HCT116 (cell line): ENCODE results near the gene PKNOX2. TPM values are rescaled to one million over a fixed set of nuclear protein-coding genes. Genes with fewer than 3 reads are reported as not detected.

Experiments
- ATAC-seq: fragments of 200-7000 bp; cut with Tn5 transposase; 2 replicates; pipeline ENCODE4 v1.9.1; 2020; ENCODE audit warnings: mild to moderate bottlenecking, moderate library complexity
- BruUV-seq: library from RNA; stranded (reverse); fragments of 400-500 nt; replicated peaks from 2 replicates; lab custom pipeline; 2021; lab: Mats Ljungman, UMichigan
- CTCF ChIA-PET: fragments of 300-600 bp; sonication (Branson Sonifier 250); formaldehyde crosslinking; loops from one replicate; lab custom pipeline; 2021; ENCODE audit warnings: antibody characterized with exemption; lab: Charles Lee
- POLR2A ChIA-PET: fragments of 300-600, 350-600 bp; sonication (Branson Sonifier 250); formaldehyde crosslinking; loops from one replicate; lab custom pipeline; 2021; ENCODE audit warnings: antibody characterized with exemption; lab: Charles Lee
- RAD21 ChIA-PET, 2 experiments: fragments of 300-600 bp; sonication (Branson Sonifier 250); formaldehyde crosslinking; loops; one replicate each; lab custom pipeline; 2023; ENCODE audit warnings: low total read pairs in 2 of 2; ENCODE audit not compliant: uncharacterized antibody in 2 of 2, unreplicated experiment in 2 of 2, low non-redundant PET in 1 of 2; lab: Charles Lee
- DNase-seq: peaks from one replicate; pipeline ENCODE4 v3.0.0-alpha.2; 2010; ENCODE audit warnings: low read depth, low spot score
- H2AFZ ChIP-seq: fragments of 200-600 bp; shearing (Covaris generic), sonication (generic); 2 replicates; pipeline ENCODE4 v1.6.1; 2017; ENCODE audit warnings: low read depth, mixed run types, mixed read lengths, antibody characterized with exemption, low read length; ENCODE audit not compliant: poor library complexity, severe bottlenecking
- H3K27ac ChIP-seq: 2 replicates; pipeline ENCODE4 v1.5.1; 2012; ENCODE audit warnings: low read depth, low read length
- H3K27me3 ChIP-seq: fragments of 200-600 bp; sonication (generic); 2 replicates; pipeline ENCODE4 v1.6.1; 2016; ENCODE audit warnings: mixed run types, low read length, mixed read lengths; ENCODE audit not compliant: insufficient read depth
- H3K36me3 ChIP-seq, 2 experiments: fragments of 200-500 bp in 1 of 2; fragments of 200-600 bp in 1 of 2; sonication (Bioruptor generic) in 1 of 2; sonication (generic) in 1 of 2; 2 replicates each; pipeline versions ENCODE4 v1.5.1 to v1.6.1; 2014 to 2016; ENCODE audit warnings: low read length in 2 of 2, inconsistent platforms in 1 of 2, mixed read lengths in 1 of 2, mixed run types in 1 of 2; ENCODE audit not compliant: insufficient read depth in 2 of 2, control insufficient read depth in 1 of 2
- H3K4me1 ChIP-seq, 2 experiments: fragments of 200-600 bp in 1 of 2; sonication (generic) in 1 of 2; 2 replicates each; pipeline versions ENCODE4 v1.5.1 to v1.6.1; 2012 to 2017; ENCODE audit warnings: low read length in 2 of 2, inconsistent platforms in 1 of 2, mild to moderate bottlenecking in 1 of 2, mixed read lengths in 1 of 2, mixed run types in 1 of 2, moderate library complexity in 1 of 2; ENCODE audit not compliant: insufficient read depth in 2 of 2, control insufficient read depth in 1 of 2
- H3K4me2 ChIP-seq: fragments of 200-600 bp; sonication (generic); 2 replicates; pipeline ENCODE4 v1.6.1; 2017; ENCODE audit warnings: mixed run types, low read length, mixed read lengths
- H3K4me3 ChIP-seq, 2 experiments: fragments of 200-600 bp in 1 of 2; sonication (generic) in 1 of 2; replicated peaks in 1 of 2; 2 replicates each; pipeline ENCODE4 v1.5.1; 2011 to 2016; ENCODE audit warnings: low read length in 2 of 2, control low read depth in 1 of 2, low read depth in 1 of 2, mild to moderate bottlenecking in 1 of 2, mixed read lengths in 1 of 2, mixed run types in 1 of 2
- H3K79me2 ChIP-seq: fragments of 200-600 bp; sonication (generic); 2 replicates; pipeline ENCODE4 v1.6.1; 2017; ENCODE audit warnings: mild to moderate bottlenecking, mixed run types, low read length, moderate library complexity, mixed read lengths; ENCODE audit not compliant: insufficient read depth
- H3K9ac ChIP-seq: fragments of 200-600 bp; sonication (generic); 2 replicates; pipeline ENCODE4 v1.6.1; 2016; ENCODE audit warnings: low read length, mixed read lengths
- H3K9me2 ChIP-seq: fragments of 200-600 bp; sonication (generic), shearing (Covaris generic); 2 replicates; pipeline ENCODE4 v1.6.1; 2017; ENCODE audit warnings: mixed run types, mild to moderate bottlenecking, moderate library complexity; ENCODE audit not compliant: insufficient read depth
- H3K9me3 ChIP-seq, 2 experiments: fragments of 200-500 bp in 1 of 2; fragments of 200-600 bp in 1 of 2; sonication (Bioruptor generic) in 1 of 2; sonication (generic) in 1 of 2; 2 replicates each; pipeline ENCODE4 v1.6.1; 2014 to 2017; ENCODE audit warnings: low read length in 2 of 2, mixed read lengths in 2 of 2, inconsistent platforms in 1 of 2, low read depth in 1 of 2, mild to moderate bottlenecking in 1 of 2, mixed run types in 1 of 2, moderate library complexity in 1 of 2; ENCODE audit not compliant: control insufficient read depth in 1 of 2, insufficient read depth in 1 of 2
- H4K20me1 ChIP-seq: fragments of 200-600 bp; sonication (generic), shearing (Covaris generic); 2 replicates; pipeline ENCODE4 v1.6.1; 2017; ENCODE audit warnings: mixed run types, mild to moderate bottlenecking, moderate library complexity; ENCODE audit not compliant: insufficient read depth
- CBX3 ChIP-seq: IDR thresholded peaks from 2 replicates; pipeline ENCODE4 v1.6.1; 2012; ENCODE audit warnings: low read depth
- CEBPB ChIP-seq: IDR thresholded peaks from 2 replicates; pipeline ENCODE4 v1.6.1; 2012; ENCODE audit warnings: low read depth
- CTCF ChIP-seq, 3 experiments: fragments of 200-600 bp in 1 of 3; sonication (generic) in 1 of 3; IDR thresholded peaks in 2 of 3; conservative IDR thresholded peaks in 1 of 3; 2 replicates each; pipeline ENCODE4 v1.5.1; 2012 to 2017; ENCODE audit warnings: low read depth in 2 of 3, low read length in 2 of 3, antibody characterized with exemption in 1 of 3, borderline replicate concordance in 1 of 3, control low read depth in 1 of 3, mild to moderate bottlenecking in 1 of 3, mixed read lengths in 1 of 3, mixed run types in 1 of 3, moderate library complexity in 1 of 3; ENCODE audit not compliant: insufficient read depth in 1 of 3
- EZH2 ChIP-seq: fragments of 200-600 bp; sonication (generic); IDR thresholded peaks from 2 replicates; pipeline ENCODE4 v1.6.1; 2017; ENCODE audit warnings: antibody characterized with exemption, mixed run types
- EZH2phosphoT487 ChIP-seq: fragments of 200-600 bp; IDR thresholded peaks from 2 replicates; pipeline ENCODE4 v1.6.1; 2018; ENCODE audit warnings: antibody characterized with exemption, borderline replicate concordance
- MAX ChIP-seq: IDR thresholded peaks from 2 replicates; pipeline ENCODE4 v1.6.1; 2012
- POLR2A ChIP-seq: IDR thresholded peaks from 2 replicates; pipeline ENCODE4 v1.7.0; 2011; ENCODE audit warnings: borderline replicate concordance; ENCODE audit not compliant: insufficient read depth, insufficient read length; ENCODE audit errors: extremely low read depth
- POLR2AphosphoS5 ChIP-seq: IDR thresholded peaks from 2 replicates; pipeline ENCODE4 v1.6.1; 2011; ENCODE audit warnings: mild to moderate bottlenecking, low read depth, low read length, moderate library complexity
- RAD21 ChIP-seq: IDR thresholded peaks from 2 replicates; pipeline ENCODE4 v1.6.1; 2012; ENCODE audit warnings: low read depth, mild to moderate bottlenecking
- SIN3A ChIP-seq: IDR thresholded peaks from 2 replicates; pipeline ENCODE4 v1.6.1; 2012; ENCODE audit warnings: low read depth
- SP1 ChIP-seq: IDR thresholded peaks from 2 replicates; pipeline ENCODE4 v1.6.1; 2012; ENCODE audit warnings: low read depth
- TCF7L2 ChIP-seq: IDR thresholded peaks from 2 replicates; pipeline ENCODE4 v1.7.0; 2011; ENCODE audit warnings: borderline replicate concordance, inconsistent platforms; ENCODE audit not compliant: insufficient read depth, insufficient read length; ENCODE audit errors: extremely low read depth
- ZBTB33 ChIP-seq: IDR thresholded peaks from 2 replicates; pipeline ENCODE4 v1.6.1; 2011; ENCODE audit warnings: mild to moderate bottlenecking, low read length, moderate library complexity; ENCODE audit not compliant: insufficient replicate concordance; ENCODE audit errors: extremely low read depth
- ZFX ChIP-seq: fragments of 450-650 bp; IDR thresholded peaks from 2 replicates; pipeline ENCODE4 v1.6.1; 2017
- intact Hi-C: fragments of 100-400 bp; cut with micrococcal nuclease; formaldehyde crosslinking; loops from 2 replicates; pipeline ENCODE4 v1.10.0; 2022
- total RNA-seq: library from RNA; stranded (reverse); gene quantifications from one replicate; pipeline ENCODE4 v1.2.1, GENCODE V29; 2021; ENCODE audit not compliant: unreplicated experiment
- TF ChIP-seq, protein P1 (sequence below): IDR thresholded peaks from 2 replicates; pipeline ENCODE4 v1.6.1; 2012

The PKNOX2 gene
- total RNA-seq, 1 experiment from 2014 or later, result 0.20 TPM

GRCh38 chr11:125379981-125380380 lies 215.4 kb downstream of the PKNOX2 start:
- Histone ChIP-seq H3K79me2 (no peaks in the 10 kb centered on the region), H2AFZ (no peak overlapping the region), H3K27ac (no peak overlapping the region), H4K20me1 (no peaks in the 10 kb centered on the region), H3K4me1 (no peaks in the 10 kb centered on the region; a peak in 1 of 4 replicates), H3K36me3 (no peaks in the 10 kb centered on the region), H3K9me2 (no peaks in the 10 kb centered on the region), H3K27me3 (peaks cover 60% of the 10 kb centered on the region), H3K9me3 (no peaks in the 10 kb centered on the region), H3K4me3 (no peak overlapping the region), H3K9ac (no peak overlapping the region), H3K4me2 (no peak overlapping the region)
- BruUV-seq, result no TSS peak
- ATAC-seq (no peak), DNase-seq (no peak)
- CTCF ChIA-PET, result no interaction called here
- intact Hi-C loops, result no loop called here
- POLR2A ChIA-PET, result no interaction called here
- RAD21 ChIA-PET, result no interaction called here
- TF ChIP-seq EZH2 (no peak), ZBTB33 (no peak), SIN3A (no peak), TCF7L2 (no peak), RAD21 (no peak), POLR2AphosphoS5 (no peak), POLR2A (no peak), MAX (no peak), SP1 (no peak), CEBPB (no peak), EZH2phosphoT487 (no peak), CBX3 (no peak), ZFX (no peak), CTCF (IDR thresholded peaks at IDR 0.05 in 2 of 3, conservative IDR thresholded peaks at IDR 0.05 in 1 of 3; ENCODE audit: borderline replicate concordance in 1 of 3, insufficient read depth in 1 of 3, low read depth in 2 of 3, low read length in 2 of 3) (no peak)
- TF ChIP-seq, protein P1, sequence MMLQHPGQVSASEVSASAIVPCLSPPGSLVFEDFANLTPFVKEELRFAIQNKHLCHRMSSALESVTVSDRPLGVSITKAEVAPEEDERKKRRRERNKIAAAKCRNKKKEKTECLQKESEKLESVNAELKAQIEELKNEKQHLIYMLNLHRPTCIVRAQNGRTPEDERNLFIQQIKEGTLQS, result no peak
